HL-60/S4 (cell line): ENCODE measurements around the gene SLC7A7.
"Not testable (repeated sequence)": the region's sequence is repeated elsewhere in the genome, so short reads cannot be mapped to it uniquely, and the experiment has no call there.

ENCODE experiments used
- in situ Hi-C: fragments of 300-500 bp; cut with MboI; formaldehyde crosslinking; loops from 2 replicates; pipeline ENCODE4 v1.14.3; 2022; ENCODE audit warnings: low sequenced_read_pairs

The SLC7A7 gene

DNA sequence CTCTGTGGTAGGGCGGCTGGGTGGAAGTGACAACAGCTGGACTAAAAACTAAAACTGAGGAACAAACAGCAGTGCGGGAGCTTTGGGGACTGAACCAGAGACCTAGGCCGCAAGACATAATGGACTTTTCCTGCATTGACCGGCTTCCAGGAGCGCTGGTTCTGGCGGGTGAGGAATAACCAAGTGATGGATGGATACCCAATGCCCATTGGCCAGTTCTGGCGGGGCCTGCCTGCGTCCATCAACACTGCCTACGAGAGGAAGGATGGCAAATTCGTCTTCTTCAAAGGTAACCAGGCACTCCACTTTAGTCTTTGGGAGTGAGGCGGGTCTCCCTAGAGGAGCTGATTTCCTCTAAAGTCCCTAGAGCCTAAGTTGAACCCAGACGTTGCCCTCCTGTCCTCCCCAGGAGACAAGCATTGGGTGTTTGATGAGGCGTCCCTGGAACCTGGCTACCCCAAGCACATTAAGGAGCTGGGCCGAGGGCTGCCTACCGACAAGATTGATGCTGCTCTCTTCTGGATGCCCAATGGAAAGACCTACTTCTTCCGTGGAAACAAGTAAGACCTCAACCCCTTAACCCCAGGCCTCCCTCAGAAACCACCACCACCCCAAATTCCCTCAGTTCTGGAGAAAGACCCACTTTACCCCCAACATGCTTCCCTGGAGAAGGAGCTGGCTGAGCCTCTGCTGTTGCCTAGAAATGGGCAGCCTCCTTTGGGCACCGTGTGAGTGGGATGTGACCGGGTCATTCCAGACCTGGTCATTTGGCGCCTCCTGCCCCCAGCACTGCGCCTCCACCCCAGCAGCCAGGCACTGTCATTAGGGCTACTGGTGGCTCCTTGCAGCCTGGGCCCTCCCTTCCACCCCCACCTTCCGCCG is 29.2 kb upstream of the SLC7A7 start:
- in situ Hi-C loops = loop anchor here (10.0 kb wide), 1 partner anchor 280 kb away; no protein-coding TSS in a partner anchor

DNA sequence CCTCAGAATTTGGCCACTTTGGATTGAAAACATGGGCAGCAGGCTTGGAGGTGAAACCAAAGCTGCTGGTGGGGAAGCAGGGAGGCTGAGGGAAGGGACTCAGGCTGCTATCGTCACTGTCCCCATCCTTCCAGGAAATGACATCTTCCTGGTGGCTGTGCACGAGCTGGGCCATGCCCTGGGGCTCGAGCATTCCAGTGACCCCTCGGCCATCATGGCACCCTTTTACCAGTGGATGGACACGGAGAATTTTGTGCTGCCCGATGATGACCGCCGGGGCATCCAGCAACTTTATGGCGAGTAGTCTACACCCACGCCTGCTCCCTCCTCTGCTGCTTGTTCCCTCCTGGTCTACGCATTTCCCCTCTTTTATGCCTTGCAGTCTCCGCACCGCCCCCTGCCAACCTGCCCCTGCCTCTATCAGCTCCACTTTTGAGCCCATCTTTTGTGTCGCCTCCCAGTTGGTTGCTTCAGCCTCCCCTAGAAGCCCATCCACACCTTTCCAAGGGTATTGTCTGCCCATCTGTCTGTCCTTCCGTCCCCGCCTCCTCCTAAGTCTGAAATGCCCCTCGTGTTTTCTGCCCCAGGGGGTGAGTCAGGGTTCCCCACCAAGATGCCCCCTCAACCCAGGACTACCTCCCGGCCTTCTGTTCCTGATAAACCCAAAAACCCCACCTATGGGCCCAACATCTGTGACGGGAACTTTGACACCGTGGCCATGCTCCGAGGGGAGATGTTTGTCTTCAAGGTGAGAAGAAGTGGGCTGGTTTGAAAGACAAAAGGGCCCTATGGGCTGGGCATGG is 28.1 kb upstream of the SLC7A7 start:
- in situ Hi-C loops = loop anchor here (10.0 kb wide), 1 partner anchor 279 kb away; no protein-coding TSS in a partner anchor

DNA sequence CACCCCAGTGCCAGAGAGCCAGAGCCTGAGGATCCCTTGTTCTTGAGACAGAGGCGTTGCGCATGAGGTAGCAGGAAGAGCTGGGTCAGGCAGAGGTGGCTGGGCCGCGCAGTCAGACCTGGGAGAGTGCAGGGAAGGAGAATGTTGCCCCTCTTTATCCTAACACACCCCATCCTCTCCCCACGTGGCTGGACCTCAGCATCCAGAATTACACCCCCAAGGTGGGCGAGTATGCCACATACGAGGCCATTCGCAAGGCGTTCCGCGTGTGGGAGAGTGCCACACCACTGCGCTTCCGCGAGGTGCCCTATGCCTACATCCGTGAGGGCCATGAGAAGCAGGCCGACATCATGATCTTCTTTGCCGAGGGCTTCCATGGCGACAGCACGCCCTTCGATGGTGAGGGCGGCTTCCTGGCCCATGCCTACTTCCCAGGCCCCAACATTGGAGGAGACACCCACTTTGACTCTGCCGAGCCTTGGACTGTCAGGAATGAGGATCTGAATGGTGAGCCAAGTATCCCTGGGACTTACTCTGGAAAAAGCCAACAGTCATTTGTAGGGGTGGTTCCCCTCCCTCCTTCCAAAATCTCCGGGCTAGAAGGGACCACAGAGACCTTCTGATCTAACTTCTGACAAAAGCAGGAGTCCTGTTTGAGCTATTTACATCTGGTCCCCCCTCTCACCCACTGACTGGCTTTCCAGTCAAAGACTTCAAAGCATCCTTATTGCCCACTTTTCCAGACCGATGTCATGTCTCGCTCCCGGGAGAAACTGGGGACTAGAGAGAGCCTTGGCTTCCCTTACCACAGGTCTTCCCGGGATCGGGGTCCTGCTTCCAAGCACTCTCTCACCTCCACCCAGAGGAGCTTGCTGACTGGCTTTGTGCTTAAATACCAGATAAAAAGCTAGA is 27.2 kb upstream of the SLC7A7 start:
- in situ Hi-C loops = loop anchor here (10.0 kb wide), 1 partner anchor 278 kb away; no protein-coding TSS in a partner anchor

- in situ Hi-C loops = loop anchor here (10.0 kb wide), 1 partner anchor 277 kb away; no protein-coding TSS in a partner anchor
These were observed 26.5 kb upstream of the SLC7A7 start for GRCh38 chr14:22841769-22842168.

DNA sequence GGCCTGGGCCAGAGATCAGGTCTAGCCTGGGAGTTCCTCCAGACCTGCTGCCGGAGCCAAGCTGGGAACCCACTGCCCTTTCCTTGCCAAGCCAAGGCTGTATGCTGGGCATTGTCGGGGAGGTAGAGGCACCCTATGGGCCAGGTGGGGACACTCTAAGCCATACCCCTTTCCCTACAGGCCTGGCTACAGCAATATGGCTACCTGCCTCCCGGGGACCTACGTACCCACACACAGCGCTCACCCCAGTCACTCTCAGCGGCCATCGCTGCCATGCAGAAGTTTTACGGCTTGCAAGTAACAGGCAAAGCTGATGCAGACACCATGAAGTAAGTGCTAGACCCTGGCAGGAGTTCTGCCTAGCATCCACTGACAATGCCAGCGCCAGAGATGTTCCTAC is 26.1 kb upstream of the SLC7A7 start:
- in situ Hi-C loops = loop anchor here (10.0 kb wide), 1 partner anchor 277 kb away; no protein-coding TSS in a partner anchor

GRCh38 chr14:22839159-22839779 is 24.0 kb upstream of the SLC7A7 start:
- in situ Hi-C loops = no loop called here

- in situ Hi-C loops = no loop called here
These were observed 23.4 kb upstream of the SLC7A7 start for GRCh38 chr14:22838631-22839041.

DNA sequence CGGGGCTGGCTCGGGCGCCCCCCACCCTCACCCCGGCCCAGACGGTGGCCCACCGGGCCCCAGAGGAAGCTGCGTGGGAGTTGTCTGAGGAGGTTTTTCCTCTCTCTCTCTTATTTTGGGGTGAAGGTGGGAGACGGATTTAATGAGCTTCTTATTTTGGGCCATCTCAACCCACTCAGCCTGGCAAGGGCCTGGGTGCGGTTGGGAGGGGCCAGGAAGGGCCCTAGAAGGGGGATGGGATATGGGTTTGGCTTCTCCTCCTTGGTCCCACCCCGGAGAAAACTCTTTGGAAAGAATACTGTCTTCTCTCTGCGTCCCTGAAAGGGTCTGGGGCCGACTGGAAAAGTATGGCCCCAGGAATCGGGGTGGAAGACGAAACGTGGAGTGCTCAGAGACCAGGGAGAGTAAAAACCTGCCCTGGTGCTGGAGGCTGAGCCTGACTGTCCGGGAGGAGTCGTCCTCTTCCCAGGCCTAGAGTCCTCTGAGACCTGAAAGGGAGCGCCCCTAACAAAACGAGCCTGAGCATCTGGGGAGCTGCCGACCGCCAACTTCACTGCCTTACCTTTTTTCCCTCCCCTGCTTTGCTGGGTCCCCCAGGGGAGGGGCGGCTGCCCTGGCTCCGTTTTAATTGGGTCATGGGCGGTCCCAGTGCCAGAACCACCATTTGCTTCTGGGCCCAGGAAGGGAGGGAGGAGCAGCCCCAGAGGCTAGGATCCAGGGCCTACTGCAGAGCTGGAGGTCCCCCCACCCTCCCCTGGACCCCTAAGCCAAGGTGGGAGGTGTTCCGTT is 22.7 kb upstream of the SLC7A7 start:
- in situ Hi-C loops = no loop called here

- in situ Hi-C loops = no loop called here
These were observed 22.0 kb upstream of the SLC7A7 start for GRCh38 chr14:22837114-22837749.

- in situ Hi-C loops = no loop called here
These were observed 21.3 kb upstream of the SLC7A7 start, which contains the start of gene MMP14 for GRCh38 chr14:22836301-22837113. Gene MMP14, plus strand, starts transcription at chr14:22836585. Its CDS starts 233 bp downstream, at chr14:22836818.

GRCh38 chr14:22835505-22835904 is 20.3 kb upstream of the SLC7A7 start:
- in situ Hi-C loops = no loop called here

DNA sequence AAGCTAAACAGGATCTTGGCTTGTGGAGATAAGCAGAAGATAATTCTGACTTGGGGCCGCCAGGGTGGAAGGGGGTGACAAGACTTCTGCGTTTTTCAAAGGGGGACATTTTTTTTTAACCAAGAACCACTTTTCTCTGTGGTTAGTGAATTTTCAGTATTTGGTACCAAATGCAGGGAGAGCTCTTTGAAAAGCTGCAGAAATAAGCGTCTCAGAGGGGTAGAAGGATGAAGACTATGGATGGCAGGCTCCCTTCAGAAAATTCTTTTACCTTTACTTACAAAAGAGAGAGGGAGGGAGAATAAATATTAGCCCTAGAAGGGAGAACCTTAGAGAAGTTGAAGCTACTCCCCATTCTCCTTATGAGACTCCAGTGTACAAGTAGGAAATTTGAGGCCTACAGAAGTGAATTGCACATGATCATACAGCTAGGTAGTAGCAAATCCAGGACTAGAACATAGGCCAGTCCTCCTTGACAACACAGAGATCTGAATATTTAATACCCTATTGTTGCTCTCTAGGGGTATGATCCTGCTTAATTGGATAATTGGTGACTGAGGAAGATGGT is 15.3 kb upstream of the SLC7A7 start:
- in situ Hi-C loops = no loop called here

DNA sequence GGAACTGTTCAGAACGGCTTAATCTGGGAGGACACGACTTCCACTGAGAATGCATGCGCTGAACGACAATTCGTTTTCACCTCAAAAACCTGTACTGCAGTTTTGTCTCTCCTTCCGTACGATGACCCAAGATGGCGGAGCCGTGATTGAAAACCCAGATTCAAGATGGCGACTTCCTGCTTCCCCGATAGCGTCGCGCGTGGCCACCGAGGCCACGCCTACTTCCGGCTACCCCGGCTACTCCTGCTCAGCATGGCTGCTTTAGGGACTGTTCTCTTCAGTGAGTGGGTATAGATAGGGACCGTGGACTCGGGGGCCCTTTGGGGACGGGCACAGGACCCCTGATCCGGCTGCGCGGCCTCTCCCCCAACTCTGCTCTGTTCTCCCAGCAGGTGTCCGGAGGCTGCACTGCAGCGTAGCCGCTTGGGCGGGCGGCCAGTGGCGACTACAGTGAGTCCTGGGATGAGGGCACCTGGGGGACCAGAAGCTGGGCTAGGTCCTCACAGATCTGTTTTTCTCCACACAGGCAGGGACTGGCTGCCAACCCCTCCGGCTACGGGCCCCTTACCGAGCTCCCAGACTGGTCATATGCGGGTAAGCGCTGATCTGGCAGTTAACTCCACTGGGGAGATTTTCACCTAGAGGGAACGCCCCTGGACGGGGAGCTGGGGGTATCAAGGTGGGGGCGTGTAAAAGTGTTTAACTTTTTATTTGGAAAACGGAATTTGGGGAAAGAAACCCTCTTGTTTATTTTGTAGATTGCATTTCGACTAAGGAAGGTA is 14.6 kb upstream of the SLC7A7 start, which contains the start of gene MRPL52:
TSS of gene MRPL52 (plus strand) at position 227 of the 782 bp plus-strand sequence. CDS start at position 253, 26 bp downstream.
- in situ Hi-C loops = no loop called here

- in situ Hi-C loops = not testable (repeated sequence)
These were observed 13.9 kb upstream of the SLC7A7 start for GRCh38 chr14:22829076-22829660.

DNA sequence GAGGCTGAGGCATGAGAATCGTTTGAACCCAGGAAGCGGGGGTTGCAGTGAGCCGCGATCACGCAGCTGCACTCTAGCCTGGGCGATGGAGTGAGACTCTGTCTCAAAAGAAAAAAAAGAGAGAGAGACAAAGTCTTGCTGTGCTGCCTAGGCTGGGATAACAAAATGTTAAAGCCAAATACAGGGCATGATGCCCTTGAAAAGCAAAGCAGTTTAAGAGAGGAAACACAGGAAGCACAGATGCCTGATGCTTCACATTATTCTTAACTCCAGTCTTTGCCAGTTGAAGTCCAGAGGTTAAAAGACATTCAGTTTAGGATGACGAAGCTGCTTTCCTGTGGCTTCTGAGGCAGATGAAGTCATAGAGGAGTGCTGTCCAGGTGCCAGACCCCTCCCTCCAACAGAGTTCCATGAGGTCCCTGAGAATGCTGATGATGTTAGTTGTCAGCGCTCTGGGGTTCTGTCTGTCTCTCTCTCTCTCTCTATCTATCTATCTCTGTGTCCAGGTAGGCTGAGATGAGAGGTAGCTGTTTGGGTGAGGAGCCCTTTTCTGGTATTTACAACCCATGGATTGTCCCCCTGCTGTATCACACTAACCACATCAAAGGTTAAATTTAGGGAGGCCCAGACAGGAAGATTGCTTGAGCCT is 9.6 kb upstream of the SLC7A7 start:
- in situ Hi-C loops = no loop called here
